Pancreas (tissue), 10 donors: ENCODE results near the gene GRID1. TPM values are rescaled to one million over a fixed set of nuclear protein-coding genes. Genes with fewer than 3 reads are reported as not detected.

Source experiments
- ATAC-seq, 4 donors: fragments of 200-7000 bp; cut with Tn5 transposase; one replicate each; pipeline versions ENCODE4 v1.8.0 to v1.9.1; 2020; ENCODE audit warnings: mild to moderate bottlenecking in 4 of 4, moderate library complexity in 4 of 4
- DNase-seq, 6 donors: peaks; one replicate each; pipeline ENCODE4 v3.0.0-alpha.2; 2020
- FAIRE-seq: peaks from 2 replicates; lab custom pipeline; 2012; peaks lifted over from hg19 to GRCh38; lab: Jason Lieb, UNC
- H3K27ac ChIP-seq, 4 donors: fragments of 200-600 bp; sonication (generic); 1 replicate in 3 of 4; 2 replicates in 1 of 4; pipeline versions ENCODE4 v1.5.0 to v1.8.0; 2020
- H3K27me3 ChIP-seq, 4 donors: fragments of 200-600 bp; one replicate each; pipeline ENCODE4 v1.8.0; 2021
- H3K36me3 ChIP-seq, 3 donors: fragments of 200-600 bp; sonication (generic) in 1 of 3; one replicate each; pipeline versions ENCODE4 v1.5.0 to v1.8.0; 2020 to 2021
- H3K4me1 ChIP-seq, 3 donors: fragments of 200-600 bp; one replicate each; pipeline ENCODE4 v1.8.0; 2021
- H3K4me3 ChIP-seq, 4 donors: fragments of 200-600 bp; sonication (generic) in 2 of 4; one replicate each; pipeline versions ENCODE4 v1.5.0 to v1.8.0; 2020 to 2021
- H3K9me3 ChIP-seq, 4 donors: fragments of 200-600 bp; one replicate each; pipeline ENCODE4 v1.8.0; 2021
- WGBS, 2 donors: extraction: QIAGEN DNeasy Blood & Tissue Kit; methylation state at CpG; one replicate each; pipeline ENCODE4 v1.1.7; 2013; 5-methylcytosine and 5-hydroxymethylcytosine counted together
- intact Hi-C, 3 donors: fragments of 100-400 bp; cut with DNase I; formaldehyde crosslinking; loops; one replicate each; pipeline versions ENCODE4 v1.11.1 to v1.14.2; 2022
- polyA plus RNA-seq, 2 donors: library from polyadenylated mRNA; stranded (reverse); fragments of 200-250 nt; gene quantifications; one replicate each; pipeline ENCODE4 v1.2.3, GENCODE V29; 2013
- total RNA-seq, 6 donors: library from RNA; stranded (reverse); fragmentation: NEBNext Ultra II Directional in 4 of 6; extraction: Animal tissue kit (Norgen Biotek cat#: 25700) in 4 of 6; gene quantifications; one replicate each; pipeline versions ENCODE4 v1.2.1 to v1.2.4, GENCODE V29; 2021 to 2023
- TF ChIP-seq, protein P1 (sequence below), 4 donors: fragments of 200-600 bp; sonication (generic) in 3 of 4; IDR thresholded peaks; one replicate each; pipeline versions ENCODE4 v1.5.0 to v1.8.0; 2021; ENCODE audit warnings: antibody characterized with exemption in 4 of 4
- donor health status: healthy with polysubstance abuse.
- donor health status: DM: no; HTN: no; CAD: no; lungs with moderate emphysema.
- donor health status: DM: no; HTN: no; CAD: no.
- donor health status: control.
- donor health status: control.
- donor health status: Bipolar disorder and iron deficiency.
- donor health status: DM: yes; HTN: yes; CAD: no.
- donor health status: DM: no; HTN: no; CAD: no.
- donor health status: DM: no; HTN: no; CAD: no.
- donor health status: DM: yes; HTN: yes; CAD: no.

GRID1 gene
- total and polyA plus RNA-seq, 8 donors = 0.05 to 1.5 (median 0.91) TPM

DNA sequence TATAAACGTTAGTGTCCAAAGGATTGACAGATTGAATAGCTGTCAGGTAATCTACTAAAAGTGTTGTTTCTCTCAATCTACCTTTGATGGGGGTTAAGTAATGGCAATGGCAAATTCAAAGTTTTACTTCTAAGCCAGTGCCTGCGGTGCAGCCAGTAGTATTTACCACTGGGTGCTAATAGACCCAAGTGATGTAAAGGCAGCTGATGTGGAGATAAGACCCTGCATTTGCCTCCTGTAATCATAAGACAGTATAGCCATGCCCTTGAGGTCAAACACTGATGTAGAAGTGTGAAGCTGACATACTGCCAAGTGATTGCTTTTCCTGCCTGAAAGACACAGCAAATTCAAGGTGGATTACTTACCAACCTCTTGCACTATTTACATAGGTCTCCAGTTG is 572.0 kb downstream of the GRID1 start:
- Histone ChIP-seq H3K27ac (no peak overlapping the region), H3K27me3 (no peaks in the 10 kb centered on the region), H3K4me3 (no peak overlapping the region), H3K9me3 (no peaks in the 10 kb centered on the region), H3K4me1 (no peaks in the 10 kb centered on the region), H3K36me3 (no peaks in the 10 kb centered on the region)
- WGBS, 2 donors = 34 to 39% methylated on average over 2 of the region's 2 CpGs
- TF ChIP-seq, protein P1, sequence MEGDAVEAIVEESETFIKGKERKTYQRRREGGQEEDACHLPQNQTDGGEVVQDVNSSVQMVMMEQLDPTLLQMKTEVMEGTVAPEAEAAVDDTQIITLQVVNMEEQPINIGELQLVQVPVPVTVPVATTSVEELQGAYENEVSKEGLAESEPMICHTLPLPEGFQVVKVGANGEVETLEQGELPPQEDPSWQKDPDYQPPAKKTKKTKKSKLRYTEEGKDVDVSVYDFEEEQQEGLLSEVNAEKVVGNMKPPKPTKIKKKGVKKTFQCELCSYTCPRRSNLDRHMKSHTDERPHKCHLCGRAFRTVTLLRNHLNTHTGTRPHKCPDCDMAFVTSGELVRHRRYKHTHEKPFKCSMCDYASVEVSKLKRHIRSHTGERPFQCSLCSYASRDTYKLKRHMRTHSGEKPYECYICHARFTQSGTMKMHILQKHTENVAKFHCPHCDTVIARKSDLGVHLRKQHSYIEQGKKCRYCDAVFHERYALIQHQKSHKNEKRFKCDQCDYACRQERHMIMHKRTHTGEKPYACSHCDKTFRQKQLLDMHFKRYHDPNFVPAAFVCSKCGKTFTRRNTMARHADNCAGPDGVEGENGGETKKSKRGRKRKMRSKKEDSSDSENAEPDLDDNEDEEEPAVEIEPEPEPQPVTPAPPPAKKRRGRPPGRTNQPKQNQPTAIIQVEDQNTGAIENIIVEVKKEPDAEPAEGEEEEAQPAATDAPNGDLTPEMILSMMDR (IDR thresholded peaks at IDR 0.05) = no peak
- no peak for DNase-seq
- ATAC-seq = no peak
- FAIRE-seq = no peak
- intact Hi-C loops = no loop called here

DNA sequence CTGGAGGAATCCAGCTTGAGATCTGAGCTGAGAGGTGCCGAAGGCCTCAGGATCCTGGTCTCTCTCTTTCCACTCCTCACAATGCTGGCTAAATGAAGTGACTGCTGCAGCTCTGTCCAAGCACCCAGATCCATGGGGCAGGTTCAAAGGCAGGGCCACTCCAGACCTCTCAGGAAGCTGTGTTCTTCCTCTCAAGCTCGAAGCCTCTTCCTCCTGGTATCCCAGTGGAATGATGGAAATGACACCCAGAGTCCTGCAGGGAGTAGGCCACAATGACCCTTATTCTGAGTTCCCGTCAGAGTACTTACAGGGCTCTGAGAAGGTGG is 574.1 kb downstream of the GRID1 start:
- Histone ChIP-seq H3K4me1 (no peaks in the 10 kb centered on the region), H3K27ac (no peak overlapping the region), H3K4me3 (no peak overlapping the region), H3K27me3 (no peaks in the 10 kb centered on the region), H3K9me3 (no peaks in the 10 kb centered on the region), H3K36me3 (no peaks in the 10 kb centered on the region)
- TF ChIP-seq, protein P1 (IDR thresholded peaks at IDR 0.05) = no peak
- WGBS, 2 donors = 75 to 80% methylated on average over 3 of the region's 3 CpGs
- no peak for ATAC-seq
- intact Hi-C loops = no loop called here
- DNase-seq = no peak
- FAIRE-seq = no peak

DNA sequence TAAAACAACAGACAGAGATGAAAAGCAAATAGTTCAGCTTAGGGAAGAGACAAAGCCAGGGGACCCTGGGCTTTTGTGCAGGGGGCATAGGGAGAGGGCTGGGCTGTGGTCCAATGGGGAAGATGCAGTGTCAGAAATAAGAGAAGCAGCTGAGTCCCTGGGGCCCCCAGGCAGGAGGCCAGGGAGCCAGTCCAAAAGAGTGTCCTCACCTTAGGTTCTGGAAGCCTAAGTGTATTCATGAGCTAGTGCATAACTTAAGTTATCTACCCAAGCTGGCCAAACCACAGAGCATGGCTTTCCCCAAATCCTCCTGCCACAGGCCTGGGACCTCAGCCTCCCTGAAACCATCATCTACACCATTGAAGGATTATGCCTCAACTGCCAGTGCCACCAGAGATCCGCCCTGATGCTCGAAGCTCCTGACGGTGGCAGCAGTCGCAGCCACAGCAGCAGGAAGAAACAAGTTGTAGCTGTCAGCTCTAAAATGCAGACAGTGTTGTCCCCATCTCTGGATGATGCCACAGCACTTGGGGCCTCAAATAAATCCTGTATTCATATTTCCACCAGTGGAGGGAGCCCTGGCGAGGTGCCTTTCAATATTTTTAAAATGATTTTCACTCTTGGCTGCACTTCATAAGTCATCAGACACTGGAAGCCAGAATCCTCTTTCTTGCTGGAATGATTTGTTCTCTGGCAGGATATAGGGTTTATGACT is 574.6 kb downstream of the GRID1 start:
- Histone ChIP-seq H3K36me3 (no peaks in the 10 kb centered on the region), H3K4me1 (no peaks in the 10 kb centered on the region), H3K27ac (no peak overlapping the region), H3K9me3 (no peaks in the 10 kb centered on the region), H3K4me3 (no peak overlapping the region), H3K27me3 (no peaks in the 10 kb centered on the region)
- FAIRE-seq (no peak), DNase-seq (no peak), ATAC-seq (no peak)
- WGBS, 2 donors = 60 to 69% methylated on average over 5 of the region's 5 CpGs
- intact Hi-C loops = no loop called here
- TF ChIP-seq, protein P1 (IDR thresholded peaks at IDR 0.05) = no peak

- FAIRE-seq (no peak), ATAC-seq (no peak), DNase-seq (no peak)
- intact Hi-C loops = no loop called here
- TF ChIP-seq, protein P1 (IDR thresholded peaks at IDR 0.05) = no peak
- no peaks in the 10 kb centered on the region for H3K36me3 ChIP-seq
- no peak overlapping the region for H3K4me3 ChIP-seq
- WGBS, 2 donors = 69 to 74% methylated on average over 7 of the region's 7 CpGs
- H3K9me3 ChIP-seq = no peaks in the 10 kb centered on the region
- H3K4me1 ChIP-seq = no peaks in the 10 kb centered on the region
- no peak overlapping the region for H3K27ac ChIP-seq
- no peaks in the 10 kb centered on the region for H3K27me3 ChIP-seq
Observed at GRCh38 chr10:85789982-85790789, 576.4 kb downstream of the GRID1 start.

DNA sequence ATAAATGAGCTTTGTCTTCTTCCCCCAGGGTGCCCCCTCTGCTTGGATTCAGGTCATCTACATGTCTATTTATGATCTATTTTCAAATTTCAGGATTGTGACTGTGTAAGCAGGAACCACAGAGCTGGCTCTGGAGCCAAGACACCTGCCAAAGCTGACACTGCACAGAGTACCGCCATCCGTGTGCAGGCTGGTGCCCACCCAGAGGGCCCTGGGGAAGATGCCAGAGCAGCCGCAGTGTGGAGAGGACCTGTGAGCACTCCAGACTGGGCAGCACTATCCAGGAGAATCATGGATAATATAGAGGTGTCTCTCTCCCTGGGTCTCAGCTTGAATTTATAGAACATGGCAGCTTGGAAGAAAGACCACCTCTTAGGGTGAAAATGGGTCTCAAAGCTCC is 577.5 kb downstream of the GRID1 start:
- no peaks in the 10 kb centered on the region for H3K36me3 ChIP-seq
- H3K4me3 ChIP-seq = no peak overlapping the region
- H3K9me3 ChIP-seq = no peaks in the 10 kb centered on the region
- TF ChIP-seq, protein P1 (IDR thresholded peaks at IDR 0.05) = no peak
- ATAC-seq = no peak
- no peaks in the 10 kb centered on the region for H3K27me3 ChIP-seq
- FAIRE-seq = no peak
- no peak for DNase-seq
- no peaks in the 10 kb centered on the region for H3K4me1 ChIP-seq
- no peak overlapping the region for H3K27ac ChIP-seq
- WGBS, 2 donors = 60 to 67% methylated on average over 3 of the region's 3 CpGs
- intact Hi-C loops = no loop called here
